Measurements from ENCODE around the gene RHOBTB3. TPM values are rescaled to one million over a fixed set of nuclear protein-coding genes. Genes with fewer than 3 reads are reported as not detected.

The RHOBTB3 gene
- polyA plus RNA-seq, 2 of the 4 experiments (the other 2 are of a cell fraction), result 9.1 to 28.6 TPM

DNA sequence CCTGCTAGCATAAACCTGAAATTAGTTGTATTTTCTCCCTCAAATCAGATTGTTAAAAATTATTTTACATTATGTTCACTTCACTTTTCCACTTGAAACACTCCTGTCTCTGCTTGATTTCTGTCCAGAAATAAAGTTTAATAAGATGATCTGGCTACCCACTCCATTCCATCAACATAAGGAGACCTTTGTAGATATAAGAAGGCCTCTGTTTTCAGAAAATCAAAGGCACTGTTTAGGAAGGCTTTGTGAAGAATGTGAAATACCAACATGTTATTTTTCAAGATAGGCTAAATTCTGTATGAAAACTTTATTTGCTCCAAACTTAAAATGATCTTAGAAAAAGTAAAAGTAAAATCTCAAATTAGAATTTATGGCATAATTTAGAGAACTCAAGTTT is 15.1 kb downstream of the RHOBTB3 start:
- ChIA-PET POLR2A (no interaction called here), CTCF (interaction anchor here (0.9 to 1.4 kb wide), 4 partner anchors 10 to 35 kb away, joined by 3 to 5 read pairs (median 4); partner anchors contain the start of gene RHOBTB3)
- TF ChIP-seq TFCP2L1 (CRISPR knock-in tag; IDR thresholded peaks at IDR 0.05), result no peak
- TF ChIP-seq JUNB (IDR thresholded peaks at IDR 0.05), result no peak
- TF ChIP-seq, protein P1, sequence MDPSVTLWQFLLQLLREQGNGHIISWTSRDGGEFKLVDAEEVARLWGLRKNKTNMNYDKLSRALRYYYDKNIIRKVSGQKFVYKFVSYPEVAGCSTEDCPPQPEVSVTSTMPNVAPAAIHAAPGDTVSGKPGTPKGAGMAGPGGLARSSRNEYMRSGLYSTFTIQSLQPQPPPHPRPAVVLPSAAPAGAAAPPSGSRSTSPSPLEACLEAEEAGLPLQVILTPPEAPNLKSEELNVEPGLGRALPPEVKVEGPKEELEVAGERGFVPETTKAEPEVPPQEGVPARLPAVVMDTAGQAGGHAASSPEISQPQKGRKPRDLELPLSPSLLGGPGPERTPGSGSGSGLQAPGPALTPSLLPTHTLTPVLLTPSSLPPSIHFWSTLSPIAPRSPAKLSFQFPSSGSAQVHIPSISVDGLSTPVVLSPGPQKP (IDR thresholded peaks at IDR 0.05; ENCODE audit: low read depth, low read length), result no peak
- no peak for TF ChIP-seq ZSCAN20 (CRISPR knock-in tag; IDR thresholded peaks at IDR 0.05)
- TF ChIP-seq RCOR1 (IDR thresholded peaks at IDR 0.05; ENCODE audit: low read depth, low read length), result no peak
- no peak for TF ChIP-seq BHLHE40 (IDR thresholded peaks at IDR 0.05; ENCODE audit: low read depth, low read length)
- no peak for TF ChIP-seq NR3C1 (IDR thresholded peaks at IDR 0.05)
- no peak for TF ChIP-seq CHD2 (IDR thresholded peaks at IDR 0.05; ENCODE audit: low read length, partially characterized antibody)
- no peak for TF ChIP-seq JUN (IDR thresholded peaks at IDR 0.05)
- TF ChIP-seq HOXB13 (CRISPR knock-in tag; IDR thresholded peaks at IDR 0.05; ENCODE audit: low read depth), result no peak
- TF ChIP-seq, protein P2, sequence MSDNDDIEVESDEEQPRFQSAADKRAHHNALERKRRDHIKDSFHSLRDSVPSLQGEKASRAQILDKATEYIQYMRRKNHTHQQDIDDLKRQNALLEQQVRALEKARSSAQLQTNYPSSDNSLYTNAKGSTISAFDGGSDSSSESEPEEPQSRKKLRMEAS (IDR thresholded peaks at IDR 0.05), result no peak
- TF ChIP-seq CBX2 (IDR thresholded peaks at IDR 0.05; ENCODE audit: borderline replicate concordance, low read depth), result no peak
- no peak for TF ChIP-seq EP300 (IDR thresholded peaks at IDR 0.05)
- TF ChIP-seq, protein P3, sequence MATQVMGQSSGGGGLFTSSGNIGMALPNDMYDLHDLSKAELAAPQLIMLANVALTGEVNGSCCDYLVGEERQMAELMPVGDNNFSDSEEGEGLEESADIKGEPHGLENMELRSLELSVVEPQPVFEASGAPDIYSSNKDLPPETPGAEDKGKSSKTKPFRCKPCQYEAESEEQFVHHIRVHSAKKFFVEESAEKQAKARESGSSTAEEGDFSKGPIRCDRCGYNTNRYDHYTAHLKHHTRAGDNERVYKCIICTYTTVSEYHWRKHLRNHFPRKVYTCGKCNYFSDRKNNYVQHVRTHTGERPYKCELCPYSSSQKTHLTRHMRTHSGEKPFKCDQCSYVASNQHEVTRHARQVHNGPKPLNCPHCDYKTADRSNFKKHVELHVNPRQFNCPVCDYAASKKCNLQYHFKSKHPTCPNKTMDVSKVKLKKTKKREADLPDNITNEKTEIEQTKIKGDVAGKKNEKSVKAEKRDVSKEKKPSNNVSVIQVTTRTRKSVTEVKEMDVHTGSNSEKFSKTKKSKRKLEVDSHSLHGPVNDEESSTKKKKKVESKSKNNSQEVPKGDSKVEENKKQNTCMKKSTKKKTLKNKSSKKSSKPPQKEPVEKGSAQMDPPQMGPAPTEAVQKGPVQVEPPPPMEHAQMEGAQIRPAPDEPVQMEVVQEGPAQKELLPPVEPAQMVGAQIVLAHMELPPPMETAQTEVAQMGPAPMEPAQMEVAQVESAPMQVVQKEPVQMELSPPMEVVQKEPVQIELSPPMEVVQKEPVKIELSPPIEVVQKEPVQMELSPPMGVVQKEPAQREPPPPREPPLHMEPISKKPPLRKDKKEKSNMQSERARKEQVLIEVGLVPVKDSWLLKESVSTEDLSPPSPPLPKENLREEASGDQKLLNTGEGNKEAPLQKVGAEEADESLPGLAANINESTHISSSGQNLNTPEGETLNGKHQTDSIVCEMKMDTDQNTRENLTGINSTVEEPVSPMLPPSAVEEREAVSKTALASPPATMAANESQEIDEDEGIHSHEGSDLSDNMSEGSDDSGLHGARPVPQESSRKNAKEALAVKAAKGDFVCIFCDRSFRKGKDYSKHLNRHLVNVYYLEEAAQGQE (IDR thresholded peaks at IDR 0.05), result no peak
- TF ChIP-seq, protein P4, sequence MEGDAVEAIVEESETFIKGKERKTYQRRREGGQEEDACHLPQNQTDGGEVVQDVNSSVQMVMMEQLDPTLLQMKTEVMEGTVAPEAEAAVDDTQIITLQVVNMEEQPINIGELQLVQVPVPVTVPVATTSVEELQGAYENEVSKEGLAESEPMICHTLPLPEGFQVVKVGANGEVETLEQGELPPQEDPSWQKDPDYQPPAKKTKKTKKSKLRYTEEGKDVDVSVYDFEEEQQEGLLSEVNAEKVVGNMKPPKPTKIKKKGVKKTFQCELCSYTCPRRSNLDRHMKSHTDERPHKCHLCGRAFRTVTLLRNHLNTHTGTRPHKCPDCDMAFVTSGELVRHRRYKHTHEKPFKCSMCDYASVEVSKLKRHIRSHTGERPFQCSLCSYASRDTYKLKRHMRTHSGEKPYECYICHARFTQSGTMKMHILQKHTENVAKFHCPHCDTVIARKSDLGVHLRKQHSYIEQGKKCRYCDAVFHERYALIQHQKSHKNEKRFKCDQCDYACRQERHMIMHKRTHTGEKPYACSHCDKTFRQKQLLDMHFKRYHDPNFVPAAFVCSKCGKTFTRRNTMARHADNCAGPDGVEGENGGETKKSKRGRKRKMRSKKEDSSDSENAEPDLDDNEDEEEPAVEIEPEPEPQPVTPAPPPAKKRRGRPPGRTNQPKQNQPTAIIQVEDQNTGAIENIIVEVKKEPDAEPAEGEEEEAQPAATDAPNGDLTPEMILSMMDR (IDR thresholded peaks at IDR 0.05), result no peak
- TF ChIP-seq SMC3 (IDR thresholded peaks at IDR 0.05), result no peak
- no peak for TF ChIP-seq RFX5 (IDR thresholded peaks at IDR 0.05)
- TF ChIP-seq EHF (CRISPR knock-in tag; IDR thresholded peaks at IDR 0.05), result no peak
- no peak for TF ChIP-seq SREBF2 (IDR thresholded peaks at IDR 0.05)
- Histone ChIP-seq H3K4me2 (no peak overlapping the region), H3K4me3 (no peak overlapping the region), H3K4me1 (no peaks in the 10 kb centered on the region), H3K27ac (no peak overlapping the region), H3K9me3 (no peaks in the 10 kb centered on the region)
- ATAC-seq (no peak), FAIRE-seq (no peak), DNase-seq (ENCODE audit: low read depth in 1 of 2, low spot score in 1 of 2) (no peak)

DNA sequence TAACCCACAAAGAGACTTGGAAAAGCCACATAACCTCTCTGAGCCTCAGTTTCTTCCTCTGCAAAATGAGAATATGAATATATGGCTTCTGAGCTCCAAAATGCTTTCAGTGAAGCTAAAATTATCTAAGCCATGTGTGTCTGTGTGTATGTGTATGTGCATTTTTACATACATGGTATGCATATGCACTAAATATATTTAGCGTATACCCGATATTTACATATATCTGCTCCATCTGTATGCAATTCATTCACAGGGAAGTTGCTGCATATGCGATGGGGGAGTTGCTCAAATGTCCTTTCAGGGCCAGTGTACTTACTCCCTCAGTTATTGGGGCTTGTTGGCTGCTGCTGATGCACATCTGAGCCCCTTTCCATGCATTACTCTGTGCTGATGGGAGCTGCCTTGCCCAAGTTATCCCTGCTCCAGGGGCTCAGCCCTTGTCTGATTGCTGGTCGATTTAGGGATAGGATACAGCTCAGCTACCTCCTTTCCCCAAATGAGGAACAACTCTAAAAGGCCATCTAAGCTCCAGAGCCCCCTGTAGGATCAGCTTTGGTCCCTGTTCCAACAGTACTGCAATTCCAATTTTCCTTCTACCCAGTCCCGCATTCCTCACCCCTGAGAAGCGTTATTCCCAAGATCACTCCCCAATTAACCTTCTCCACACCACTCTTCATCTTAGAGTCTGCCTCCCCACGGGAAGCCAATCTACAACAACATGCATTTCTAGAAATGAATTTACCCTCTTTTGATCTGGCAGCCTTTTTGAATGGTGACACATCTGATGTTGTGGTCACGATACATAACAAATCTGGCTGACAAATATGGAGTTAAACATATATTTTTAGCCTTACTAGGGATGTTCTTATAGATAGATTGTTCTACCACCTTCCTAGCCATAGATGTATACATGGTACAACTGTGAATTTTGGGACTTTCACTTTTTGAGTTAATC is 15.9 kb downstream of the RHOBTB3 start:
- Histone ChIP-seq H3K9me3 (no peaks in the 10 kb centered on the region), H3K27ac (no peak overlapping the region), H3K4me2 (no peak overlapping the region), H3K4me3 (no peak overlapping the region), H3K4me1 (no peaks in the 10 kb centered on the region)
- TF ChIP-seq ZC3H11A (IDR thresholded peaks at IDR 0.05) (no peak), TFCP2L1 (CRISPR knock-in tag; IDR thresholded peaks at IDR 0.05) (no peak), ESRRA (IDR thresholded peaks at IDR 0.05; ENCODE audit: borderline replicate concordance, low read length) (no peak), HOXB13 (CRISPR knock-in tag; IDR thresholded peaks at IDR 0.05; ENCODE audit: low read depth) (no peak)
- TF ChIP-seq, protein P3 (IDR thresholded peaks at IDR 0.05), result no peak
- TF ChIP-seq, protein P5, sequence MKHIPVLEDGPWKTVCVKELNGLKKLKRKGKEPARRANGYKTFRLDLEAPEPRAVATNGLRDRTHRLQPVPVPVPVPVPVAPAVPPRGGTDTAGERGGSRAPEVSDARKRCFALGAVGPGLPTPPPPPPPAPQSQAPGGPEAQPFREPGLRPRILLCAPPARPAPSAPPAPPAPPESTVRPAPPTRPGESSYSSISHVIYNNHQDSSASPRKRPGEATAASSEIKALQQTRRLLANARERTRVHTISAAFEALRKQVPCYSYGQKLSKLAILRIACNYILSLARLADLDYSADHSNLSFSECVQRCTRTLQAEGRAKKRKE (CRISPR knock-in tag; IDR thresholded peaks at IDR 0.05; ENCODE audit: low read depth), result no peak
- POLR2A ChIA-PET, result no interaction called here
- WGBS (ENCODE audit: missing lambda C conversion rate), result 77% methylated on average over 8 of the region's 8 CpGs
- no peak for FAIRE-seq
- CTCF ChIA-PET, result interaction anchor here (1.4 kb wide), 1 partner anchor 34 kb away, joined by 5 read pairs; no protein-coding TSS in a partner anchor
- ATAC-seq, result no peak
- DNase-seq (ENCODE audit: low read depth in 1 of 2, low spot score in 1 of 2), result no peak

Data from A549 (cell line).